GM23248 (cell line): ENCODE data around the gene RGMA. TPM values are rescaled to one million over a fixed set of nuclear protein-coding genes. Genes with fewer than 3 reads are reported as not detected.
A peak's percentile ranks its signal among the peaks of the same experiment; 100 is the strongest.

Experiments
- DNase-seq: peaks from one replicate; pipeline ENCODE4 v3.0.0-alpha.2; 2015
- H2AFZ ChIP-seq: fragments of 200-600 bp; sonication (generic); 2 replicates; pipeline ENCODE4 v1.6.1; 2016; ENCODE audit warnings: antibody characterized with exemption
- H3F3A ChIP-seq: fragments of 200-600 bp; sonication (generic); 2 replicates; pipeline ENCODE4 v1.6.1; 2016; ENCODE audit warnings: mild to moderate bottlenecking, antibody characterized with exemption, mixed run types; ENCODE audit not compliant: insufficient read depth
- H3K27ac ChIP-seq: fragments of 200-600 bp; sonication (generic); 2 replicates; pipeline ENCODE4 v1.5.1; 2016; ENCODE audit warnings: mild to moderate bottlenecking
- H3K27me3 ChIP-seq: fragments of 200-600 bp; sonication (generic); replicated peaks from 2 replicates; pipeline ENCODE4 v1.6.1; 2016; ENCODE audit warnings: mild to moderate bottlenecking; ENCODE audit not compliant: insufficient read depth
- H3K36me3 ChIP-seq: fragments of 200-600 bp; sonication (generic); 2 replicates; pipeline ENCODE4 v1.6.1; 2016; ENCODE audit warnings: low read depth, mild to moderate bottlenecking
- H3K4me1 ChIP-seq: fragments of 200-600 bp; sonication (generic); 2 replicates; pipeline ENCODE4 v1.6.1; 2016; ENCODE audit warnings: mild to moderate bottlenecking; ENCODE audit not compliant: insufficient read depth
- H3K4me2 ChIP-seq: fragments of 200-600 bp; sonication (generic); one replicate; pipeline ENCODE4 v1.6.1; 2016; ENCODE audit warnings: mild to moderate bottlenecking; ENCODE audit not compliant: unreplicated experiment
- H3K4me3 ChIP-seq: fragments of 200-600 bp; sonication (generic); 2 replicates; pipeline ENCODE4 v1.5.1; 2016; ENCODE audit warnings: mild to moderate bottlenecking
- H3K79me2 ChIP-seq: fragments of 200-600 bp; sonication (generic); 2 replicates; pipeline ENCODE4 v1.6.1; 2016; ENCODE audit warnings: mild to moderate bottlenecking; ENCODE audit not compliant: insufficient read depth
- H3K9ac ChIP-seq: fragments of 200-600 bp; sonication (generic); 2 replicates; pipeline ENCODE4 v1.6.1; 2016; ENCODE audit warnings: mild to moderate bottlenecking
- H3K9me2 ChIP-seq: fragments of 200-600 bp; sonication (generic); 2 replicates; pipeline ENCODE4 v1.6.1; 2016; ENCODE audit warnings: mixed run types, mild to moderate bottlenecking, moderate library complexity; ENCODE audit not compliant: insufficient read depth
- H3K9me3 ChIP-seq: fragments of 200-600 bp; sonication (generic); one replicate; pipeline ENCODE4 v1.6.1; 2017; ENCODE audit warnings: low read depth
- H4K20me1 ChIP-seq: fragments of 200-600 bp; sonication (generic); 2 replicates; pipeline ENCODE4 v1.6.0; 2016; ENCODE audit not compliant: insufficient read depth
- EZH2 ChIP-seq: fragments of 200-600 bp; sonication (generic); IDR thresholded peaks from 2 replicates; pipeline ENCODE4 v1.6.1; 2018; ENCODE audit warnings: antibody characterized with exemption, mild to moderate bottlenecking; ENCODE audit not compliant: insufficient read depth, poor library complexity, severe bottlenecking
- EZH2phosphoT487 ChIP-seq: fragments of 200-600 bp; sonication (generic); IDR thresholded peaks from 2 replicates; pipeline ENCODE4 v1.6.1; 2018; ENCODE audit warnings: antibody characterized with exemption, moderate library complexity, mild to moderate bottlenecking, low read depth; ENCODE audit not compliant: insufficient read depth
- WGBS, 2 experiments: methylation state at CpG; one replicate each; pipeline ENCODE4 v1.1.6; 2015 to 2017; ENCODE audit warnings: low lambda C conversion rate in 2 of 2, low coverage in 1 of 2; ENCODE audit errors: missing lambda C conversion rate in 2 of 2; 5-methylcytosine and 5-hydroxymethylcytosine counted together
- in situ Hi-C: fragments of 300-500 bp; cut with MboI; formaldehyde crosslinking; loops from 2 replicates; pipeline ENCODE4 v1.15.0; 2020
- polyA plus RNA-seq: library from polyadenylated mRNA; unstranded; fragments of >200 nt; fragmentation: Nextera tagmentation; extraction: Ambion mirVana; gene quantifications from 2 replicates; pipeline ENCODE4 v1.2.1, GENCODE V29; 2016
- total RNA-seq: library from RNA; depleted of rRNA; stranded (reverse); fragments of >200 nt; shearing (Covaris generic); gene quantifications from 2 replicates; pipeline ENCODE4 v1.2.3, GENCODE V29; 2014

RGMA gene
- total and polyA plus RNA-seq, 2 experiments from 2014 or later: 0.76 to 0.84 TPM

DNA sequence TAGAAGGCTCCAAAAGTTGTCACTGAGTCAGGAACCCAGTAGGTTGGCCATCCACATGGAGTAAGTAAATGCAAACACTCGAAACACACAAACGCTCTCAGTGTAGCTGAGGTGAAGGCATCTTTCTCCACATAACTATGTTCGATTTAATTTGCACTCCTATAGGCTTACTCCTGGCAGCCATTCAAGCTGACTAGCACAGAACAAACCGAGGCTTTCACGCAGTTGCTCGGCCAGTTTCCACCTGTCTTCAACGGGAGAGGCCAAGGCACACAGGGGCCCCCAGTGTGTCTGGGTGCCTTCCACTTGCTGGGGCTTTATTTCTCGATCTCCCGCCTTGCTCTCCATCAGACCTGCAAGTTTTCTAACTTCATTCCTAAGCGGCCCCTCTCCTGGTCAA lies 18.9 kb downstream of the RGMA start:
- WGBS, 2 experiments: 72 to 74% methylated on average over 10 of the region's 10 CpGs
- TF ChIP-seq EZH2phosphoT487: no peak
- no peak for TF ChIP-seq EZH2
- Histone ChIP-seq H3K27ac (no peak overlapping the region), H3K4me3 (no peak overlapping the region), H4K20me1 (no peaks in the 10 kb centered on the region), H3K27me3 (peaks cover 21% of the 10 kb centered on the region; the same call in 1 of the 2 replicates), H3K36me3 (no peaks in the 10 kb centered on the region), H3K79me2 (no peaks in the 10 kb centered on the region), H3K9me3 (no peaks in the 10 kb centered on the region), H3K9me2 (no peaks in the 10 kb centered on the region), H3F3A (no peaks in the 10 kb centered on the region), H3K4me2 (no peak overlapping the region), H3K4me1 (0 out of 2 replicates have a peak, but pooled peaks cover 5% of the 10 kb centered on the region), H3K9ac (no peak overlapping the region), H2AFZ (no peak overlapping the region)
- DNase-seq: no peak
- in situ Hi-C loops: no loop called here

DNA sequence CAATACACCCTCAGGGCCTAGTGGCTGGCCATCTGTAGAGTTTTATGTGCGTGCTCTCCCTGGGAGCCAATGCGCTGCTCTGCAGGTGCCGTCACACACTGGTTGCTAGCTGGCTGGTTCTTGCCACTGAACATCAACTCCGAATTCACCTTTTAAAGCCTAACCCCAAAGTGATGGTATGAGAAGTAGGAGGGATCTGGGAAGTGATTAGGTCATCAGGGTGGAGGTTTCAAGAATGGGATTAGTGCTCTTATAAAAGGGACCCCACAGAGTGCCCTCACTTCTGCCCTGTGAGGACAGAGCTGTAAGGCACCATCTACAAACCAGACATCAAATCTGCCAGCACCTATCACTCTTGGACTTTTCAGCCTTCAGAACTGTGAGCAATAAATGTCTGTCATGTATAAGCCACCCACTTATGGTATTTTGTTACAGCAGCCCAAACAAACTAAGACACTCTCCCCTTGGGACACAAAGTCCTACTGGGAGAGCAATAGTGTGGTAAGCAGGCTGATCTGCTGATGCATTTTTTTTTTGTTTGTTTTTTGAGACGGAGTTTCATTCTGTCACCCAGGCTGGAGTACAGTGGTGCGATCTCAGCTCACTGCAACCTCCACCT lies 20.3 kb downstream of the RGMA start:
- Histone ChIP-seq H3K4me2 (no peak overlapping the region), H3K27ac (no peak overlapping the region), H3K9me3 (no peaks in the 10 kb centered on the region), H3K9me2 (no peaks in the 10 kb centered on the region), H3K36me3 (no peaks in the 10 kb centered on the region), H4K20me1 (no peaks in the 10 kb centered on the region), H3K4me3 (no peak overlapping the region), H3K79me2 (no peaks in the 10 kb centered on the region), H3F3A (no peaks in the 10 kb centered on the region), H3K27me3 (peaks cover 12% of the 10 kb centered on the region; the same call in 1 of the 2 replicates), H3K4me1 (0 out of 2 replicates have a peak, but pooled peaks cover 5% of the 10 kb centered on the region), H2AFZ (no peak overlapping the region), H3K9ac (no peak overlapping the region)
- TF ChIP-seq EZH2phosphoT487 (no peak), EZH2 (no peak)
- in situ Hi-C loops: no loop called here
- no peak for DNase-seq
- WGBS, 2 experiments: 89 to 94% methylated on average over 6 of the region's 6 CpGs

DNA sequence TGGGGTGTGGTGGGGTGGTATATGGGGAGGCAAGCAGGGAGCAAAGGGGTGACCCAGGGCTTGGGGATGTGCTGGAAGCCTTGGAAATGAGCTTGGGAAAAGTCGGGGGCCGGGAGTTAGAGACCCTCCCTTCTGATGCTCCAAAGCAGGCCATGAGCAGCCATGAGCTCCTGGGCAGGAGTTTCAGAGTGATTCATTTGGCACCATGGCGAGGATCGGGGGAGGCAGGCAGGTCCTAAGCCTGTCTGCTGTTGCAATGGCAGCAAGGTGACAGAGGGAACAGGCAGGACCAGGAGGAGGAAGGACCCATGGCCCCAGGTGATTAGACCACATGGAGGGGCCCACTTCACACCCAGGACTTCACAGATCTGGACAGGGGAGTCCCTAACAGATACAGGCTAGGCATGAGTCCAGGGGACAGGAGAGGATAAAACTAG lies 21.3 kb downstream of the RGMA start:
- Histone ChIP-seq H3K27ac (no peak overlapping the region), H2AFZ (no peak overlapping the region), H3K9me3 (no peaks in the 10 kb centered on the region), H3K4me1 (0 out of 2 replicates have a peak, but pooled peaks cover 5% of the 10 kb centered on the region), H3K27me3 (peaks cover 18% of the 10 kb centered on the region), H3K9me2 (no peaks in the 10 kb centered on the region), H4K20me1 (no peaks in the 10 kb centered on the region), H3K4me3 (no peak overlapping the region), H3F3A (no peaks in the 10 kb centered on the region), H3K36me3 (no peaks in the 10 kb centered on the region), H3K9ac (no peak overlapping the region), H3K4me2 (no peak overlapping the region), H3K79me2 (no peaks in the 10 kb centered on the region)
- TF ChIP-seq EZH2phosphoT487: no peak
- no peak for TF ChIP-seq EZH2
- WGBS, 2 experiments: 62 to 65% methylated on average over 4 of the region's 4 CpGs
- in situ Hi-C loops: no loop called here
- DNase-seq: peak; percentile 16

DNA sequence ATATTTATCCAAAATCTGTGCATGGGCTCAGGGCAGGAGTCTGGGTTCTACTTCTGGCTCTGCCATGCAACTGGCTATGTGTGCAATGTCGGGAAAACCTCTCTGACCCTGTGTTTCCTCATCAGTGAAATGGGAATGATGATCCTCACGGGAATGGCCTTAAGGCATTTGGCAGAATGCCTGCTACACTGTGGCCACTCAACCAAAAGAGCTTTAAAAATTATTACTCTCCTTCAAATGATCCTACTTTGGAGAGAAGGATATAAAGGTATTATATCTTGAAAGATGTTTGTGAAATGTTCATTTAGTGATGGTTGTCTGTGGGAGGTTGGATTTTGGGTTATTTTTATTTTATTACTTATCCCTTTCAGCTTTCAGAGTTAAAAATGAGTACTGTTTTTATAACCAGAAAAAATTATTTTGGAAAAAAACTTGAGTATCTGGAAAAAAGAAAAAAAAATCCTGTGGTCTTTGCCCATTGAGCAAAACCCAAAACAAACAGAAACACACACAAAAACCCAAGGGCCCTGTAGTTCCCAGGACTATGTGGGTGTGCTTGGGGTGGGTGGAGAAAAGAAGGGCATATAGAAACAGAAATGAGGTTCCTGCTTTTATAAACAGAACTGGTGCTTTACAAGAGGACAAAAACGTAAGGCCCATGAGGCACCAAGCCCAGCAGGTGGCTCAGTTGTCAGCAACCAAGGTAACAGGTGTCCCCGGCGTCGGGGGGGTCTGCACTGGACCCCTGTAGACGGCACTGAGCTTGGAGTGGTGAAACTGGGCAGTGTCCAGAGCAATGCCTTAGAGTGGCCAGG lies 22.0 kb downstream of the RGMA start:
- Histone ChIP-seq H3K27me3 (peaks cover 18% of the 10 kb centered on the region), H2AFZ (no peak overlapping the region), H3K4me3 (no peak overlapping the region), H3K4me1 (peaks cover 7% of the 10 kb centered on the region; the same call in 1 of the 2 replicates), H3K9ac (no peak overlapping the region), H3K9me3 (no peaks in the 10 kb centered on the region), H3K79me2 (no peaks in the 10 kb centered on the region), H4K20me1 (no peaks in the 10 kb centered on the region), H3K36me3 (no peaks in the 10 kb centered on the region), H3K9me2 (no peaks in the 10 kb centered on the region), H3K27ac (no peak overlapping the region), H3K4me2 (no peak overlapping the region), H3F3A (no peaks in the 10 kb centered on the region)
- in situ Hi-C loops: no loop called here
- TF ChIP-seq EZH2: no peak
- TF ChIP-seq EZH2phosphoT487: no peak
- WGBS, 2 experiments: 41 to 42% methylated on average over 7 of the region's 7 CpGs
- no peak for DNase-seq
